GM18520 (cell line): Measurements from ENCODE around the gene SLC2A8.
A peak's percentile ranks its signal among the peaks of the same experiment; 100 is the strongest.

ENCODE experiments used
- ATAC-seq: cut with Tn5 transposase; IDR thresholded peaks from one replicate; pipeline ENCODE4 v1.9.1; 2021; ENCODE audit not compliant: unreplicated experiment

SLC2A8 gene

DNA sequence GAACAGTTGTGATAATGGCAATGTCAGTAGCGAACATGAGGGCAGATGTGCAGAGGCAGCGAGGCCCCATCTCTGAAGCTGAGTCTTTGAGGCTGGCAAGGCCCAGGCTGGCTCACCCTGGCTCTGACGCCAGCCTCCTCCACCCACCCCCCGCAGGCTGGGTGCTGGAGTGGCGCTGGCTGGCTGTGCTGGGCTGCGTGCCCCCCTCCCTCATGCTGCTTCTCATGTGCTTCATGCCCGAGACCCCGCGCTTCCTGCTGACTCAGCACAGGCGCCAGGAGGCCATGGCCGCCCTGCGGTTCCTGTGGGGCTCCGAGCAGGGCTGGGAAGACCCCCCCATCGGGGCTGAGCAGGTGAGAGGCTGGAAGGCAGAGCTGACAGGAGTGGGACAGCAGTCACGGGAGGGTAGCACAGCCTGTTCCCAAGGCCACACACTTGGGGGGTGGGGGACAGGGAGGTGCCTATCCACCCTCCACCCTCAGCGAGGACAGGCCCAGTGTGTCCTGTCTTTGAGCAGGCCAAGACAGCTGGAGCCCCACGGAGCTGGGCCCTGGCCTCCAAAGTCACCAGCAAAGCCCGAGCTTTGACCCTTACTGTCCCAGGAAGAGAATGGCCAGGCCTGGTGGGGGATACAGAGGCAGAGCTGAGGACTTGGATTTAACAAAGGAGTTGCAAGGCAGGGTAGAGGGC is 5.6 kb downstream of the SLC2A8 start:
- no peak for ATAC-seq

DNA sequence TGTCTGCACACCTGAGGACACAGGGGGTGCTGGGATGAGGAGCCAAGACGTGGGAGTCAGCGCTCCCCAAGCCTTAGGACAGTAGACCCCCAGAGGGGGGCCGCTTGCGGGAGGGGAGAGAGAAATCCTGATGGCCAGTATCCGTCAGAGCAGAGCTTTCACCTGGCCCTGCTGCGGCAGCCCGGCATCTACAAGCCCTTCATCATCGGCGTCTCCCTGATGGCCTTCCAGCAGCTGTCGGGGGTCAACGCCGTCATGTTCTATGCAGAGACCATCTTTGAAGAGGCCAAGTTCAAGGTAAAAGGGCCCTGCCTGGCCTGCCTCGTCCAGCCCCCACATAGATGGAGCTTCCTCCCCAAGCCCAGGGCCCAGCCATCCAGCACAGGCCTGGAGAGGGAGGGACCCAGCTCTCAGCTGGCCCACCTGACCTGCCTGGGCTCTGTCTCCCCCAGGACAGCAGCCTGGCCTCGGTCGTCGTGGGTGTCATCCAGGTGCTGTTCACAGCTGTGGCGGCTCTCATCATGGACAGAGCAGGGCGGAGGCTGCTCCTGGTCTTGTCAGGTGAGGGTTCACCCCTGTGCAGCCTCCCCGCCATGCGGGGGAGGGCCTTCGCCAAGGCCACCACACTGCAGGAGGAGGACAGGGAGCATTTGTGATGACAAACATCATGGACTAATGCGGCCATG is 6.7 kb downstream of the SLC2A8 start:
- ATAC-seq = no peak

DNA sequence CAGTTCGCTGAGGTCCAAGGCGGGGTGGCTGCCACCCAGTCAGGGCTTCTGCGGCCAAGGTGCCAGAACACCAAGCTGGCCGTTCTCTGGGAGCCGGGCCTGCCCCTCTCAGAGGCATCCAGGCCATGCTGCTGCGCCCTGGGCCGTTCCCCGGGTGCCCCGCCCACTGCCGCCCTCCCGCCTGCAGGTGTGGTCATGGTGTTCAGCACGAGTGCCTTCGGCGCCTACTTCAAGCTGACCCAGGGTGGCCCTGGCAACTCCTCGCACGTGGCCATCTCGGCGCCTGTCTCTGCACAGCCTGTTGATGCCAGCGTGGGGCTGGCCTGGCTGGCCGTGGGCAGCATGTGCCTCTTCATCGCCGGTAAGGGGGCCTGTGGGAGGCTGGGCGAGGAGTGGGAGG is 7.7 kb downstream of the SLC2A8 start:
- ATAC-seq = no peak

DNA sequence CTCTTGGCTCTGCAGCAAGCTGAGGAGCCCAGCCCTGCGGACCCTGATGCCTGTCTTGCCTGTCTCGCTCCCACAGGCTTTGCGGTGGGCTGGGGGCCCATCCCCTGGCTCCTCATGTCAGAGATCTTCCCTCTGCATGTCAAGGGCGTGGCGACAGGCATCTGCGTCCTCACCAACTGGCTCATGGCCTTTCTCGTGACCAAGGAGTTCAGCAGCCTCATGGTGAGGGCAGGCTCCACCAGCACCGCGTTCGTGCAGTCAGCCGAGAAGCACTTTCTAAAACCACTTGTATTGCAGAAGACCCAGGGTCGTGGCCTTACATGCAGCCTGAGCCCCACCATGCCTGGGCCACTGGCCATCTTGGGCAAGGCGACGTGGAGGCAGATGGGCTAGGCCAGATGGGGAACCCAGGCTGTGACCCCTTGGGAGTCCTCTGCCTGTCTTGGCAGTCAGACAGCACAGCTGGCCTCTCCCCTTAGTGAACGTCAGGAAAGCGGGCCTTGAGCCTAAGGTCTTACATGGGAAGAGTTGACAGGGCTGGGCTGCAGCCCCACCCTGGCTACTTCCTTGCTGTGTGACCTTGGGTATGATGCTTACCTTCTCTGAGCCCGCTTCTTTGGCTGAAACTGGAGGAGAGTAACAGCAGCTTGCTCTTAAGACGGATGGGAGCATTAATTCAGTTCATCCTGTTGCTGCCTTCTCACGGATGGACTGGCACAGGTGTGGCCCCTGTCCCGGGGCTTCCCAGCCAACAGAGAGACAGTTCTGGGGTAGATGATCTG is 8.6 kb downstream of the SLC2A8 start:
- no peak for ATAC-seq

DNA sequence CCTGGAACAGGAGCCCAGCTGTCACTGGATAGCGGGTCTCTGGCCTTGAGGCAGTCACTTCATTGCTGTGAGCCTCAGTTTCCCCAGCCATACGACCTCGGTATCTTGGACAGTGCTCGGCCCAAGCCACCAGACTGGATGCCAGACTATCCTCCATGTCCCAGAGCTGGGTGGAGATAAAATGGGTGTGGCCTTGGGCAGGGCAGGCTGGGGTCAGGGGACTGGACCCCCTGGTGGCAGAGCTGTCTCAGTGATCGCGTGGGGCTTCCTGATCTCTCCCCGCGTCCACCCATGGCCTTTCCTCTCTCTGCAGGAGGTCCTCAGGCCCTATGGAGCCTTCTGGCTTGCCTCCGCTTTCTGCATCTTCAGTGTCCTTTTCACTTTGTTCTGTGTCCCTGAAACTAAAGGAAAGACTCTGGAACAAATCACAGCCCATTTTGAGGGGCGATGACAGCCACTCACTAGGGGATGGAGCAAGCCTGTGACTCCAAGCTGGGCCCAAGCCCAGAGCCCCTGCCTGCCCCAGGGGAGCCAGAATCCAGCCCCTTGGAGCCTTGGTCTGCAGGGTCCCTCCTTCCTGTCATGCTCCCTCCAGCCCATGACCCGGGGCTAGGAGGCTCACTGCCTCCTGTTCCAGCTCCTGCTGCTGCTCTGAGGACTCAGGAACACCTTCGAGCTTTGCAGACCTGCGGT is 10.0 kb downstream of the SLC2A8 start:
- no peak for ATAC-seq

DNA sequence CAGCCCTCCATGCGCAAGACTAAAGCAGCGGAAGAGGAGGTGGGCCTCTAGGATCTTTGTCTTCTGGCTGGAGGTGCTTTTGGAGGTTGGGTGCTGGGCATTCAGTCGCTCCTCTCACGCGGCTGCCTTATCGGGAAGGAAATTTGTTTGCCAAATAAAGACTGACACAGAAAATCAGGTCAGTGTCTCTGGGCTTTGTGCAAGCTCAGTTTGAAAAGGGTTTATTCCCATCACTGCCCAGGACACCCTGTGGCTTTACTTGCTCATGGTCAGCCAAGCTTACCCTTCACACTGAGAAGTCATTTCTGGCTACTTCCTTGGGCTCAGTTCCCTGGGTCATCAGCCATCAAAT is 10.5 kb downstream of the SLC2A8 start:
- ATAC-seq = no peak

DNA sequence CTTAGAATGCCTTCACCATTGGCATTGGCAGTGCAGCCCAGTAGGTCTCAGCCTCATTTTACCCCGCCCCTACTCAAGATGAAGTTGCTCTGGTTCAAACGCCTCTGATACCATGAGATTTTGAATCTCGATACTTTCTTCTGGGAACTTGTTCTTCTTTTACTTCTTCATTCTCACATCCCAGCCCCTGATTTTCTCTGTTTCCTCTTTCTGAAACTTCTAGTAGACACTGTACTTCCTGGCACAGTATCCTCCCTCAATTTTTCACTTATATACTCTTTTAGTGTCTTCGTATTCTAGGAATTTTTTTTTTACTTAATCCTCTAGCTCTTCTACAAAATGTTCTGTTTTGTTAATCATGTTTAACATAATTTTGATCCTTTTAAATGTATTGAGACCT is 14.2 kb downstream of the SLC2A8 start:
- no peak for ATAC-seq

DNA sequence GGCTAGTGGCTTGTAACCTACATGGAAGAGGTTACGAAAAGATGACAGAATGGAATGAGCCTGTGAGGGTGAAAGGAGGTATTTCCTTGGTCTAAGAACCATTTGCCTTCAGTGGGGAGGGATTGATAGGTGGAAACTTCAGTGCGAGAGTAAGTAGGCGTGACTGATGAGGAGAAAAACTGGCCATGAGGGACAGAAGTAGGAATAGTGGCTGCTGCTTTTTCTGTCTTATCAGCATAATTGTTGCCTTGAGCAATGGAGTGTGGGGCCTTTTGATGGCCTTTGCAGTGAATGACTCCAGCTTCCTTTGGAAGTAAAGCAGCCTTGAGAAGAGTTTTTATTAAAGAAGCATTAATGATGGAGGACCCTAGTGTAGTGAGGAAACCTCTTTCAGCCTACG is 18.2 kb downstream of the SLC2A8 start:
- ATAC-seq = no peak

DNA sequence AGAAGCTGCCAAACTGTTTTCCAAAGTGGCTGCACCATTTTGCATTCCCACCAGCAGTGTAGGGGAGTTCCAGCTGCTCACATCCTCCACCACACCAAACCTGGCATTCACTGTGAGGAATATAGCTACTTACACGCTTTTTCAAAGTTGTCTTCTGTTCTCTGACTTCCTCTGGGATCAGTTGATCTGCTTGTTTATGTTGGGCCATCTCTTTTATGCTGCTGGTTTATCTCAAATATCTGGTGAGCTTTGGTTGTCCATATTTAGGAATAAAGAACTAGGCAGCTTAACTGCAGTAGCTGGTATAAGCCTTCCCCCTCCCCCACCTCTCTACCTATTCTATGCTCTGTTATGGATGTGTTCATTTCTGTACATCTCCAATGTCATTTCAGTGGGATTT is 18.7 kb downstream of the SLC2A8 start:
- no peak for ATAC-seq

DNA sequence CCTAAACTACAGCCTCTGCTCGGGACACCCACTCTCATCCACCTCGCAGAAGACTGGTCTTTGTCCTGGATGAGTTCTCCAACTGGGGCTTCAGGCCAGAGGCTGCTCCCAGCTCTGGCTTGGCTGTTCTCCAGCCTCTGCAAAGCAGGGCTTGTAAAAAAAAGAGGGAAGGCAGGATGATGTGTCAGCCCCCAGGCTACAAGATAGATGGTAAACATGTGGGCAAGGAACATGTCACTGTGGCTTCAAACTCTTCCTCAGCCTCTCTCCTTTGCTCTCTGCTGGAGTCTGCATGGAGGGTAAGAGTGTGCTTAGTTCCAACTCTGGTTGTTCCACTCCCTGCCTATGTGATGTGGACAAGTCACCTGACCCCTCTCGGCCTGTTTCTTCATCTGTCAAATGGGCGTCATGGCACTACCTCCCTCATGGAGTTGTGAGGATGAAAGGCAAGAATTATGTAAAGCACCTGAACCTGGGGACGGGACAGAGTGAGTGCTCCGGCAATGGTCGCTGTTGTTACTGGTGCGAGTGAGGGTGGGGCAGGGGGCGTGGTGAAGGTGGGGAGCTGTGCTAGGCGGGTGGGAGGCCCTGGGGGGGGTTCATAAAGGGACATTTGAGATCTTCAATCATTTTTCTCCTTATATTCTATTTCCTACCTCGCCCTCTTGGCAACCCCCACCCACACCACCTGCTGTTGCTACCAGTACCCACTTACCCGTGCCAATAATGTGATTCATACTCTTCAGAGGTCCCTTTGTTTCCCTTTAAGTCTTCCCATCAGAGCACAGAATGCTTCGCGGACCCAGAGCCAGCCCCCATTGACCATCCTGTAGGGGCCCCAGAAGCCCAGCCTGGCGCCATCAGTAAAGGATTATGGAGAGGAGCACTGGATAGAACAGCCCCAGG is 20.4 kb downstream of the SLC2A8 start:
- ATAC-seq = no peak

DNA sequence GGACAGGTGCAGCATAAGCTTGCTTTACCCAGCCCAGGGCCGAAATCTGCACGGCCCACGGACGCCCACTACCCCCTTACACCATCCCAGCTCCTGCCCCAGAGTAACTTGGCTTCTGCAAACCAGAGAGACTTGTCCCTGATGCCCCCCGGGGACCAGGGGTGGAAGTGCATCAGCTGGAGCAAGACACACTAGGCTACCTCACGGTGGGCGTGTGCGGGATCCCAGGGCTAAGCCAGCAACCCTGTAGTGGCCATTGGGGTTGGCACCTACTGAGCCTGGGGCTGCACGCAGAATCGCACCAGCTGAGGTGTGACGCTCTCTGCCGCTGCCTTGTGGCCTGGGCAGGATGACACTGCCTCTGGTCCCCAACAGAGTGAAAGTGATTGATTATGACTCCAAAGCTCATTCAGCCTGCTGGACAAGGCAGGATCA is 21.1 kb downstream of the SLC2A8 start:
- ATAC-seq = no peak

DNA sequence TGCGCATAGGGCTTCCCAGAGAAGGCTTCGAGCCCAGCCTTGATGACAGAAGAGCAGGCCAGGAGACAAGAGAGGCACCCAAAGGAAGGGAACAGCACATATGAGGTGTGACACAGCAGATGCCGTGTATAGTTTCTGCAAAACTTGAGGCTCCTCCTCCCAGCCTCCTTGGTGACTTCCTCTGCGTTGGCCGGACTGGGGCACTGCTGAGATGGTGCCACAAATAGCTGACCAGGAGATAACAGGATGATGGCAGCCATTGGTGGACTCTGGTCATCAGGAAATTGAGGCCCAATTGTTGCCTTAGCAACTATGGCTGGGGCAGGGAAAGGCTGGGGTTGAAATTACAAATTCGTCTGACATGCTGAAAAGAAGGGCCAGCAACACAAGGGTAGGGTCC is 22.4 kb downstream of the SLC2A8 start:
- ATAC-seq = no peak

DNA sequence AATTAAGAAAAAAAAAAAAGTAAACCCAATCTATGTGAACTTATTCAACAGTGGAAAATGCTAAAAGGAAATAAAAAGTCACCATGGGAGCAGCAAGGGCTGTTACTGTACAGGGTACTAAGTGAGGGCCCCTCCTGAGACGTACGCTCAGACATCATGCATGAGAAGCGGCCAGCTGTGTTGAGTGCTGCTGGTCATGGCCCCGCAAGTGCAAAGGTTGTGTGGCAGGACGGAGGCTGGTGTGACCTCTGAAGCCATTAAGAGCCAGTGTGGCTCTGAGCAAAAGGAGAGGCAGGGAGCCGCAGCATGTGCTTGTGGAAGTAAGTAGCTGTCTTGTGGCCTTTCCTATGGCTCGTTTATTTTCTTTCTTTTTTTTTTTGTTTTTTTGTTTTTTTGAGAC is 24.1 kb downstream of the SLC2A8 start:
- no peak for ATAC-seq

DNA sequence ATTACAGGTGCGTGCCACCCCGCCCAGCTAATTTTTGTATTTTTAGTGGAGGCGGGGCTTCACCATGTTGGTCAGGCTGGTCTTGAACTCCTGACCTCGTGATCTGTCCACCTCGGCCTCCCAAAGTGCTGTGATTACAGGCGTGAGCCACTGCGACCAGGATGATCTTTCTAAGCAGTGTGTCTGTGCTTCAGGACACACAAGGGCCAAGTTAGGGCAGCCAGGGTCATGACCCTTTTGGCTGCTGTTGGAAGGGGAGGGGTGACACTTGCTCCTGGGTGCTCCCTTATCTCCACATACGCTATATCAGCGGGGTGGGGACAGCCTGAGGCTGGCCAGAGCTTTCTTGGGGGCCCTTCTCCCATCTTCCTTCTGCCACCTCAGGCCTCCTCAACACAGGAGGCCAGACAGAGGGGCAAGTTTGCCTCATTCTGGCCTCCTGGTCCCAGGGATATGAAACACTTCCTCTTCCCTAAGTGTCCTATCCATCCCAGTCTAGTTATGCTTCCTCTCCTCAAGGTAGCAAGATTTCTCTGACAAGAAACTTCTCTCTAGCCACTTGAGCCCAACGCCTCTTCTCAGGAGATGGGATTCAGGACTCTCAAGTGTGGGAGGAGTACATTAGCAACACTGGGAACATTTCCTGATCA is 25.3 kb downstream of the SLC2A8 start:
- no peak for ATAC-seq

DNA sequence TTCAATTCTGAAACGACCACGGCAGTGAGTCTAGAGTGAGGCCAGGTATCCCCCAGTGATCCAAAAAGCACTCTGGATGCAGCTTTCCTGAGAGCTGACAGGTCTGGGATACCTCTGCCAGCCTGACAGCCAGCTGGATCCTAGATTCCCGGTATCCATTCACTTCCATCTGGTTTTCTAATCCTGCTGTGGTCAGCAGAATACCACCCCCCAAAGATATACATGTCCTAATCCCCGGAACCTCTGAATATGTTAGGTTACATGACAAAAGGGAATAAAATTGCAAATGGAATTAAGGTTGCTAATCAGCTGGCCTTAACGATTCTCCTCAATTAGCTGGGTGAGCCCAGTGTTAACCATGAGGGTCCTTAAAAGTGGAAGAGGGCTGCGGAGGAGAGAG is 25.8 kb downstream of the SLC2A8 start:
- ATAC-seq = no peak

DNA sequence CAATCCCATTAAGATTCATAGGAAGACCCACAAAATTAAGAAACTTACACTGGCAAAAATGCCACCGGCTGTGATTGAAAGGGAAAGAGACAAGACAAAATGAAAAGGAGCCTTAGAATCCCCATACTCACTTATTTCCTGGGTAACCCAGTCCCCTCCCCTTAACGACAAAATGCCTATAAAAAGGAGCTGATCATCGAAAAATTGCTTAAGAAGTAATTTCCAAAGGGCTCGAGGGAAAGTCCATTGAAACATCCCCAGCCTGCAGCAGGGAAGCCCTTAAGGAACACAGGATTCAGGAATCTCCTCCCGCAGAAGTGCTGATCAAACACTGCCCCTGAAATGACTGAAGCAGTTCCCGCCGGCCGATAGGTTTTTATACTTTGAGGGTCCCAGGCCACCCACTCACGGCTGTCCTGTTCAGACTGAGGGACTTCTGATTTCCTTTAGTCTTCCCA is 26.5 kb downstream of the SLC2A8 start:
- ATAC-seq = no peak

DNA sequence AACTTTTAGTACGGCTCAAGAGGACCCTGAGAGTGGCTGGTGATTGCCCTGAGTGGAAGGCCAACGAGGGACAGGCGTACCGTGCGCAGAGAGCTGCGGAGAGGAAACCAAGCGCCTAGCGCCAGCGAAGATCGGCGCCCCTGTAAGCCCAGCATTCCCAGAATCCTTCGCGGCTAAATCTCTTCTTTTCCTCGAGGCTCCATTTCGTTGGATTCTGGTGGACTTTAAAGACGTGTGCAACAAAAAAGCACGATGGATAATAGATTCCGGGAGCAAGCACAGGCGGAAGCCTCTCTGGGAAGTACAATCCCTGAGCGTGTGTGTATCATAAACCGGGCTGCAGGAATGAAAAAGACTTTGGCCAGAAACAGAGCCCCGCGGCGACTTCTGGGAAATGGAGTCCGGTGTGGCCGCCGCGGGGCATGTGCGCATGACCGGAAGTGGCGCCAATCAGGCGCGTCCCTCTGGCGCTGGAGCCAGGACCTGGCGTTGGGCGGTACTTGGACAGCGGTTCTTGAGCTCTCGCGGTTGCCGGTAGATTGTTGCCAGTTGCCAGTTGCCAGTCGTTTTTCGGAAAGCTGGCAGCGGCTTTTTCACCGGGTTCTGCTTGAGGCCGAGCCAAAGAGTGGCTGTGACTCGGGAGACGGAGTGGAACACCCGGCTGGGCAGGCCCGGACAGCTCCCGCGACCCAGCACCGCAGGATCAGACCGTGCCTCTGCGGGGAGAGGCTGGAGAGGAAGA is 27.1 kb downstream of the SLC2A8 start, which contains the start of gene ZNF79:
TSS of gene ZNF79 (plus strand) at position 449 of the 742 bp plus-strand sequence. CDS start 406 bp downstream, outside the sequence.
- ATAC-seq = peak; percentile 81

DNA sequence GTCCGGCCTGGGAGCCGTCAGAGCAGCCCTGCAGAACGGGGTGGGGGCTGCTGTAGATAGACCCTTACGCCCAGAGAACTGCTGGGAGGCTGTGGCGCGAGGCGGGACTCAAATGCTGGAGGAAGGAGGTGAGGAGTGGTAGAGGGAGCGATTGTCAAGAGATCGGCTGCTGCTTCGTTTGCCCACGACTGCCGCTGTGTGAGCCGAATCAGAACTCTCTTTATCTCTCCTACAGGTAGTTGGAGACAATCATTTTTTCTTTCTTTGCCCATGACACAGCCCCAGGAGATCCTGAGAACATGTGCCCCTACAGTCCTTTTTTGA is 27.7 kb downstream of the SLC2A8 start:
- ATAC-seq = peak; percentile 6

DNA sequence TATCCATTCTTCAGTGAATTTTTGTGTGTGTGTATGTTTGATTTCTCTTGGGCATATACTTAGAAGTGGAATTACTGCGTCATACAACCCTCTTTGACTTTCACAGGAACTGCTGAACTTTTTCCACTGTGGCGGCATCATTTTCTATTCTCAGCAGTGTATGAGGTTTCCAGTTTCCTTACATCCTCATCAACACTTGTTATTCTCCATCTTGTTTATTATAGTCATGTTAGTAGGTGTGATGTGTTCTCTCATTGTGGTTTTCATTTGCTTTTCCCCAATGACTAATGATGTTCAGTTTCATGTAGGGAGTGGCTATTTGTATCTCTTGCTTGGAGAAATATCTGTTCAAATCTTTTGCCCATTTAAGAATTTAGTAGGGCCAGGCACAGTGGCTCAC is 29.8 kb downstream of the SLC2A8 start:
- ATAC-seq = no peak
